ENCODE measurements around the gene FBXO46.

The FBXO46 gene

GRCh38 chr19:45681391-45682015, 49.2 kb downstream of the FBXO46 start:
- DNase-seq: peak; percentile 69

DNA sequence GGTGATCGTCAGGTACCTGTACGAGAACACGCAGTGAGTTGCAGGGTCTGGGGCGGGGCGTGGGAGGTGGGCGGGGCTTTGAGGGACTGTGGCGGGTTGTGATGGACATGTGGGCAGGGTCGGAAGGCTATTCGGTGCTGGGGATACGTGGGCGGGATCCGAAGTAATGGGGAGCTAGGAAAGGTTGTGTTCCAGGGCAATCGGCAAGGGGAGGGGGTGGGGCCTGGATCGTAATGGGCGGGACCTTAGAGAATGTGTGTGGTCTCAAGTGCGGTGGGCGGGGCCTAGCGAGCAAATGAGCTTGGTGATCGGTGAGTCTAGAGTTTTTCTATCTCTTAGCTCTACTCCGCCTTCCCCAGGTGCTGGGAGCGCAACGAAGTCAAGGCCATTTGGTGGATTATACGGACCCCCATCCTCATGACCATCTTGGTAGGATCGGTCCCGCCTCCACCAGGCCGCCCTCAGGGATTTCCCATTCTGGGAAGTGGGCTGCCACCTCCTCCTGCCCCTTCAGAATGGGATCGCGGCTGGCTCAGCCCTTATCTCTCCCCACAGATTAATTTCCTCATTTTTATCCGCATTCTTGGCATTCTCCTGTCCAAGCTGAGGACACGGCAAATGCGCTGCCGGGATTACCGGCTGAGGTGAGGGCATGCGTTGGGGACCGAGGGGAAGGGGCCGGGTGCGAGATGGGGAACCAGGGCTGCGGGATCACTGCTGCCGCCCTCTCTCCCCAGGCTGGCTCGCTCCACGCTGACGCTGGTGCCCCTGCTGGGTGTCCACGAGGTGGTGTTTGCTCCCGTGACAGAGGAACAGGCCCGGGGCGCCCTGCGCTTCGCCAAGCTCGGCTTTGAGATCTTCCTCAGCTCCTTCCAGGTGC, 53.1 kb downstream of the FBXO46 start:
- DNase-seq: no peak

GRCh38 chr19:45676851-45677263, 53.8 kb downstream of the FBXO46 start:
- DNase-seq: no peak

GRCh38 chr19:45674946-45675345, 55.8 kb downstream of the FBXO46 start:
- DNase-seq: peak; percentile 16

DNA sequence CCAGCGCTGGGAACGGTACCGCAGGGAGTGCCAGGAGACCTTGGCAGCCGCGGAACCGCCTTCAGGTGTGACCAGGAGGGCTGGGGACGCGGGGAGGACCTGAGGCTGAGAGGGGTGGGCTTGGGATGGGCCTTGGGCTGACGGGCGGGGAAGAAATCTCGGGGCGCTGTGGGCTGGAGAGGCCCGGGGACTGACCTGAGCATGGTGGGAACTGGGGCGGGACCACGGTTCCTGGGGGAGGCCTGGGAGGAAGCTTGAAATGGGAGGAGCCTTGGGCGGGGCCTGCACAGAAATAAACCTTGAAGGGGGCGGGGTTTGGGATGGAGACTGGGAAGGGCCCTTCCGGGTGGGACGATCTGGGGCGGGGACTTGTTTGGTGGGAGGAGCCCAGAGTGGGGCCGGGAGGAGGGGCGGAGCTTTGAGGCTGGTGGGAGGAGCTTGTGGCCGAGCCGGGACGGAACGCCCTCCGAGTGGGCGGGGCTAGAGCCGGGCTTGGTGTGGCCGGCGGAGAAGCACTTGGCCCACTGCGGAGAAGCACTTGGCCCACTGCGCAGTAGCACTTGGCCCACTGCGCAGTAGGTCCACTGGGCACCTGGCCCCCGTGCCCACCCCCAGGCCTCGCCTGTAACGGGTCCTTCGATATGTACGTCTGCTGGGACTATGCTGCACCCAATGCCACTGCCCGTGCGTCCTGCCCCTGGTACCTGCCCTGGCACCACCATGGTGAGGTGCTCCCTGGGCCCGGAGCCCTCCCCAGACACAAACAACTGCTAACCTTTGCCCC, 59.8 kb downstream of the FBXO46 start:
- DNase-seq: peak; percentile 75

DNA sequence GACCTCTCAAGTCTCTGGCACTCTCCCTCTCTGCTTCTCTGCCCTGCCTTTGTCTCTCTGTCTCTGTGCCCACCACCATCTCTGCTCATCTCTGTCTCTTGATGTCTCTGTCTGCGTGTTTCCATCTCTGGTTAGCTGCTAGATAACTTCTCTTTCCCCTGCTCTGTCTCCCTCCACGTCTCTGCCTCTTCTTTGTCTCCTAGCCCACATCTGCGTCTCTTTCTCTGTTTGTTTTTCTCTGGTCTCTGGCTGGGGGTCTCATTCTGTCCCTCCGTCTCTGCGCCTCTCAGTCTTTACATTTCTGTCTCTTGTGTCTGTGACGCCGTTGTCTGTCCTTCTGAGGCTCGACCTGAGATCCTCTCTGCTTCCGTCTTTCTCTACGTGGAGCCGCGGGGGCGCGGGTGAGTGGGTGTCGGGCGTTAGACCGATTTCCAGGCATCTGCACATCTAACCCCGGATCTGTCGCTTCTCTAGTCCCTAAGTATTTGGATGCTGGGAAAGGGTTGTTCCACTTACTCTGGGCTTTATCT, 62.3 kb downstream of the FBXO46 start:
- DNase-seq: no peak

DNA sequence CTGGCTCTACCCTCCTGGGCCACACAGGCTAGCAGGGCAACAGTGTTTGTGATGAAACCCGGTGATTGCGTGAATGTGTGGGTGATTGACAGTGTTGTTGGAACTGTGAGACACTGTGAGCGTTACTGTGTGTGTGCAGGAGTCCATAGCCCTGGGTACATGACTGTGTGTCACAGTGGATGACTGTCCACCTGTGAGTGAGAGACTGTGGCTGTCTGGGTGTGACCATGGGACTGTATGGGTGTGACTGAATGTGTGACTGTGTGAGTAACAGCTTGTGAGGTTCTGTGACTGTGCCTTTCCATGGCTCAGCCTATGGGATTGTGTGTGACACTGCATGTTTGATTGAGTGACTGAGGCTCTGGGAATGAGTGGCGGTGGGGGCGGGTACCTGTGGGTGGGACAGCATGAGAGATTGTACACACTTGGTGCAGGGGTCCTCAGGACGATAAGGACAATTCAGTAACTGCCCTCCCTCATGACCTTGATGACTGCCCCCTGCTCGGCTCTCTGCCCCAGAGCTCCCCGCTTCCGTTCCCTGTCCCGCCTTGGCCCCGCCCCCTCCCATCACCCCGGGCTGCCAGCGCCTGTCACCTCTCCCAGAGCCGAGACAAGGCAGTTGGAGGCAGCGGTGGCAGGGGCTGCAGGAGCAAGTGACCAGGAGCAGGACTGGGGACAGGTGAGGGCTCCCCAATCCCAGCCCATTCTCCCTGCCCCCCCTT, 62.9 kb downstream of the FBXO46 start, which contains the start of gene GIPR:
GIPR (plus strand) TSS at position 602 of the 722 bp plus-strand sequence. CDS start 1,300 bp downstream, outside the sequence.
- peak; percentile 10 for DNase-seq

GRCh38 chr19:45664575-45664974, 66.1 kb downstream of the FBXO46 start:
- no peak for DNase-seq

DNA sequence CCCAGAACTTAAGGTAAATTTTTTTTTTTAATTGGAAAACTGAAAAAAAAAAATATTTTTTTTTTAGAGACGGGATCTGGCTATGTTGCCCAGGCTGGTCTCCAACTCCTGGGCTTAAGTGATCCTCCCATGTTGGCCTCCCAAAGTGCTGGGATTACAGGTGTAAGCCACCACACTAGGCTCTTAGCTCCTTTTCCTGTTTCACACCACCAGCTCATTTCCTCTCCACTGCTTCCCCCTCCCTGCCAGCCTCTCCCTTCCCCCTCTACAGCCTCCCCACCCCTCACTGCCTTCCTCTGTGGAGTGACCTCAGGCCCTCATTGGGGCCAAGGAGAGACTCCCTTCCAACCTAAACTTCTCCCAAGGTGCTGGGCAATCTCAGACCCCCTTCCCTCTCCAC, 66.9 kb downstream of the FBXO46 start:
- no peak for DNase-seq

DNA sequence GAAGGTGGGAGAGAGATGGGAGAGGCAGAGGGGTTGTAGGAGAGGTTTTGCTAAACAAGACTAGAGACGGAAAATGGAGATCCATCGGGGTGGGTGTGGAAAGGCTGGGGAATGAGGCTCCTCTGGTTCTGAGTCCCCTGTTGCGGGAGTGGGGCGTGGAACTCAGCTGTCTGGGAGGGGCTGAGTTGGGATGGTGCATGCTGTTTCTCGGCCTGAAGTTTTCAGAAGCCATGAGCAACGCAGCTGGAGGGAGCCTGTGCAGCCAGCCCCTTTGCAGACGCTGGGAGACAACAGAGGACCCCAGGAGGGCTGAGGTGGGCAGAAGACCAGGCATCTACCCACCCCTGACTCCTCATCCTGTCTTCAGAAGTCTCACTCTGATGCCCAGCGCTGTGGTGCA, 70.1 kb downstream of the FBXO46 start:
- DNase-seq: no peak

All from NCI-H345 (cell line).